ENCODE results near the gene OR10A5. TPM values are rescaled to one million over a fixed set of nuclear protein-coding genes. Genes with fewer than 3 reads are reported as not detected.

The OR10A5 gene
- total and polyA plus RNA-seq, 10 of the 15 experiments (the other 5 are each of a cell fraction or from before 2014, with no cell fraction given): not detected

- ChIA-PET POLR2A (no interaction called here), CTCF (interaction anchor here (0.8 kb wide), 1 partner anchor 9 kb away, joined by 3 read pairs; no protein-coding TSS in a partner anchor), SMC1A (ENCODE audit: uncharacterized antibody, unreplicated experiment) (no interaction called here), RAD21 (ENCODE audit: unreplicated experiment) (no interaction called here)
- DNase-seq (ENCODE audit: low read depth, low spot score): no peak
- in situ Hi-C loops (cut with MboI): no loop called here
- intact Hi-C loops (cut with micrococcal nuclease; ENCODE audit: unreplicated experiment): no loop called here
- Histone ChIP-seq H3K9ac (ENCODE audit: control insufficient read depth, insufficient read depth, low read length) (no peak overlapping the region), H3K27ac (ENCODE audit: control insufficient read depth, insufficient read depth) (no peak overlapping the region), H3K9me3 (replicated peaks; ENCODE audit: control insufficient read depth, insufficient read depth, low read length) (no peaks in the 10 kb centered on the region), H3K4me3 (no peak overlapping the region), H3K27me3 (replicated peaks in 1 of 2; ENCODE audit: control insufficient read depth in 2 of 2, insufficient read depth in 2 of 2, low read length in 1 of 2) (no peaks in the 10 kb centered on the region), H3K4me1 (ENCODE audit: control insufficient read depth, insufficient read depth, low read length) (no peaks in the 10 kb centered on the region), H3K36me3 (ENCODE audit: control insufficient read depth in 2 of 2, insufficient read depth in 2 of 2, low read length in 1 of 2) (no peaks in the 10 kb centered on the region), H3K4me2 (ENCODE audit: control insufficient read depth, insufficient read depth) (no peak overlapping the region), H3K79me2 (ENCODE audit: control insufficient read depth, insufficient read depth, low read length) (no peaks in the 10 kb centered on the region), H2AFZ (ENCODE audit: control insufficient read depth, low read depth, low read length) (no peak overlapping the region), H4K20me1 (ENCODE audit: control insufficient read depth, insufficient read depth) (no peaks in the 10 kb centered on the region)
- no peak for FAIRE-seq
- BruUV-seq (replicated peaks): no TSS peak
- TF ChIP-seq POLR2AphosphoS2 (IDR thresholded peaks at IDR 0.05; ENCODE audit: low read depth, low read length): no peak
- TF ChIP-seq NFIC (IDR thresholded peaks at IDR 0.05; ENCODE audit: low read depth, low read length): no peak
- no peak for TF ChIP-seq MAX (IDR thresholded peaks at IDR 0.05; ENCODE audit: low read depth, low read length)
- no peak for TF ChIP-seq MTA3 (IDR thresholded peaks at IDR 0.05; ENCODE audit: borderline replicate concordance, low read length)
- no peak for TF ChIP-seq NRF1 (conservative IDR thresholded peaks at IDR 0.05; ENCODE audit: low read depth, low read length)
- TF ChIP-seq BCLAF1 (IDR thresholded peaks at IDR 0.05): no peak
- no peak for TF ChIP-seq NFYA (IDR thresholded peaks at IDR 0.05; ENCODE audit: borderline replicate concordance, low read depth, low read length)
- no peak for TF ChIP-seq SRF (IDR thresholded peaks at IDR 0.05; ENCODE audit: low read depth in 2 of 2, low read length in 2 of 2)
- no peak for TF ChIP-seq GATAD2B (conservative IDR thresholded peaks at IDR 0.05; ENCODE audit: low read depth)
- no peak for TF ChIP-seq MYB (IDR thresholded peaks at IDR 0.05; ENCODE audit: borderline replicate concordance, low read depth, low read length)
- TF ChIP-seq EZH2 (IDR thresholded peaks at IDR 0.05; ENCODE audit: borderline replicate concordance, control insufficient read depth, low read depth, low read length): no peak
- TF ChIP-seq RELA (IDR thresholded peaks at IDR 0.05; ENCODE audit: borderline replicate concordance, partially characterized antibody): no peak
- TF ChIP-seq BRCA1 (IDR thresholded peaks at IDR 0.05; ENCODE audit: low read depth, low read length): no peak
- TF ChIP-seq TCF7 (IDR thresholded peaks at IDR 0.05; ENCODE audit: borderline replicate concordance): no peak
- no peak for TF ChIP-seq SMAD1 (IDR thresholded peaks at IDR 0.05; ENCODE audit: low read depth, partially characterized antibody)
- no peak for TF ChIP-seq MEF2B (IDR thresholded peaks at IDR 0.05; ENCODE audit: partially characterized antibody, poor library complexity, severe bottlenecking)
- no peak for TF ChIP-seq ZNF274 (IDR thresholded peaks at IDR 0.05; ENCODE audit: insufficient read depth, insufficient read length)
- TF ChIP-seq TCF12 (IDR thresholded peaks at IDR 0.05; ENCODE audit: low read depth, low read length): no peak
- 0% methylated on average over 1 of the region's 1 CpG for WGBS (ENCODE audit: insufficient coverage, insufficient replicate concordance, low lambda C conversion rate, missing lambda C conversion rate)
- ATAC-seq: no peak
These were observed 25.8 kb downstream of the OR10A5 start for GRCh38 chr11:6871278-6871677.
